Gastrocnemius medialis (tissue), 4 donors: ENCODE measurements around the gene TIAM2. TPM values are rescaled to one million over a fixed set of nuclear protein-coding genes. Genes with fewer than 3 reads are reported as not detected.

Source experiments
- ATAC-seq, 2 donors: fragments of 150-250 bp; one replicate each; pipeline ENCODE4 v1.9.1; 2016
- DNase-seq, 2 donors: peaks; one replicate each; pipeline ENCODE4 v3.0.0-alpha.2; 2019
- H3K27ac ChIP-seq, 4 donors: fragments of 200-600 bp; sonication (generic); 1 replicate in 1 of 4; 2 replicates in 3 of 4; pipeline ENCODE4 v1.5.1; 2016 to 2018; ENCODE audit warnings: mild to moderate bottlenecking in 2 of 4, moderate library complexity in 1 of 4
- H3K27me3 ChIP-seq, 3 donors: fragments of 200-600 bp; sonication (generic) in 2 of 3; 1 replicate in 1 of 3; 2 replicates in 2 of 3; pipeline versions ENCODE4 v1.5.1 to v1.6.0; 2016 to 2019; ENCODE audit warnings: mild to moderate bottlenecking in 1 of 3, moderate library complexity in 1 of 3
- H3K36me3 ChIP-seq, 2 donors: fragments of 200-600 bp; sonication (generic) in 1 of 2; one replicate each; pipeline ENCODE4 v1.5.1; 2017 to 2018
- H3K4me1 ChIP-seq, 2 donors: fragments of 200-600 bp; sonication (generic) in 1 of 2; one replicate each; pipeline ENCODE4 v1.5.1; 2016 to 2017; ENCODE audit warnings: mild to moderate bottlenecking in 2 of 2
- H3K4me3 ChIP-seq, 4 donors: fragments of 200-600 bp; sonication (generic) in 3 of 4; 1 replicate in 1 of 4; 2 replicates in 3 of 4; pipeline ENCODE4 v1.5.1; 2016 to 2019; ENCODE audit warnings: mild to moderate bottlenecking in 2 of 4
- H3K9me3 ChIP-seq, 3 donors: fragments of 200-600 bp; sonication (generic) in 2 of 3; 1 replicate in 1 of 3; 2 replicates in 2 of 3; pipeline ENCODE4 v1.5.1; 2016 to 2019
- POLR2A ChIP-seq, 2 donors: fragments of 450-650 bp; IDR thresholded peaks; one replicate each; pipeline ENCODE4 v1.6.1; 2017; ENCODE audit warnings: antibody characterized with exemption in 2 of 2, mild to moderate bottlenecking in 2 of 2, moderate library complexity in 2 of 2
- in situ Hi-C, 4 donors: fragments of 200-750 bp; cut with MboI; loops; one replicate each; pipeline versions ENCODE4 v1.15.0 to v1.8.0; 2017; ENCODE audit warnings: low sequenced_read_pairs in 4 of 4
- intact Hi-C: fragments of 100-400 bp; cut with DNase I; formaldehyde crosslinking; loops from one replicate; pipeline ENCODE4 v1.15.1; 2023; ENCODE audit warnings: low total_unique reads
- total RNA-seq, 4 donors: library from RNA; depleted of rRNA; stranded (reverse); fragments of >200 nt; gene quantifications; one replicate each; pipeline versions ENCODE4 v1.1.0 to v1.2.3, GENCODE V29; 2016
- TF ChIP-seq, protein P1 (sequence below), 5 experiments: fragments of 450-650 bp in 3 of 5; fragments of 200-600 bp in 2 of 5; sonication (generic) in 2 of 5; IDR thresholded peaks in 4 of 5; conservative IDR thresholded peaks in 1 of 5; 1 replicate in 4 of 5; 2 replicates in 1 of 5; pipeline ENCODE4 v1.5.1; 2016 to 2019; ENCODE audit warnings: antibody characterized with exemption in 5 of 5, mild to moderate bottlenecking in 3 of 5, moderate library complexity in 3 of 5

TIAM2 gene
- total RNA-seq, 4 donors from 2014 or later: 4.4 to 18.8 (median 13.6) TPM

DNA sequence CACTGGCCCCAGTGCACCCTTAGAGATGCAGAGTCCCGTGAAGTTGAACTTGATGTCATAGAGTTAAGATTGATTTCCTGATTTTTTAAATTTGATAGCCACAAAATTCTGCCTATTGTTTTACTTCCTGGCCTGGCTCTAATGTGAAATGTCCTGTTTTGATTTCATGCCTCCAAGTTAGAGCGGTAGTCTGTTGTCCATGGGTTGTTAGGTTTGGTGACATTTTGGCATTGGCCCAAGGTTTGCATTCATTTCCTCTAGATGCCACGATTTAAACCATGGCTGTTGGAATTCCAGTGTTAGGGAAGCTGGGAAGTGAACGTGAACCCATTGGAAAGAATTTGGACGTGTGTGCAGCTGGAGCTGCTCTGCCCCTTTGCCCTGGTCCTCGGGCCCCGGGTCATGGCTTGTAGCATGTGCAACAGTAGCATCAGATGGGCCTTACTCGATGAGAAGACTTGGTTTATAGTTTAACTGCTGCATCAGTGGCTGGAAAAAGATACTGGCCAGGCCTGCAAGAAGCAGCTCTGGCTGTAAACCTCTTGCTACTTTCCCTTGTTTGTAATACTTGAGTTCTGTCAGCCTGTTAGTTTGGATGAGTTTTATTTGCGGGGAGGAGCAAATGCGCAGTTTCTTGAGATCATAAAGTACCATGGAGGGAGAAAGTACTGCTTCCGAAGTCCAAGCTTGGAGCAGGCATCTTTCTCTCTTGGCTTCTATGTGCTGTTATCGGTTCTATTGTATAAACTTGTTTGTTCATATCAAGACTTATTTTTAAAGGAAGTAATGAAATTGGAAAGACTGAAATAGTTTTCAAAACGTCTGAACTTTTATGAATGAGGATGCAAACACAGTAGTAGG is 147.3 kb downstream of the TIAM2 start:
- in situ Hi-C loops (no loop called here), intact Hi-C loops (no loop called here)
- H3K36me3 ChIP-seq: no peaks in the 10 kb centered on the region
- TF ChIP-seq, protein P1, sequence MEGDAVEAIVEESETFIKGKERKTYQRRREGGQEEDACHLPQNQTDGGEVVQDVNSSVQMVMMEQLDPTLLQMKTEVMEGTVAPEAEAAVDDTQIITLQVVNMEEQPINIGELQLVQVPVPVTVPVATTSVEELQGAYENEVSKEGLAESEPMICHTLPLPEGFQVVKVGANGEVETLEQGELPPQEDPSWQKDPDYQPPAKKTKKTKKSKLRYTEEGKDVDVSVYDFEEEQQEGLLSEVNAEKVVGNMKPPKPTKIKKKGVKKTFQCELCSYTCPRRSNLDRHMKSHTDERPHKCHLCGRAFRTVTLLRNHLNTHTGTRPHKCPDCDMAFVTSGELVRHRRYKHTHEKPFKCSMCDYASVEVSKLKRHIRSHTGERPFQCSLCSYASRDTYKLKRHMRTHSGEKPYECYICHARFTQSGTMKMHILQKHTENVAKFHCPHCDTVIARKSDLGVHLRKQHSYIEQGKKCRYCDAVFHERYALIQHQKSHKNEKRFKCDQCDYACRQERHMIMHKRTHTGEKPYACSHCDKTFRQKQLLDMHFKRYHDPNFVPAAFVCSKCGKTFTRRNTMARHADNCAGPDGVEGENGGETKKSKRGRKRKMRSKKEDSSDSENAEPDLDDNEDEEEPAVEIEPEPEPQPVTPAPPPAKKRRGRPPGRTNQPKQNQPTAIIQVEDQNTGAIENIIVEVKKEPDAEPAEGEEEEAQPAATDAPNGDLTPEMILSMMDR (IDR thresholded peaks at IDR 0.05 in 4 of 5, conservative IDR thresholded peaks at IDR 0.05 in 1 of 5): no peak
- no peak for TF ChIP-seq POLR2A (IDR thresholded peaks at IDR 0.05)
- no peaks in the 10 kb centered on the region for H3K9me3 ChIP-seq
- H3K4me1 ChIP-seq: peaks cover 23 to 27% of the 10 kb centered on the region in 2 donors
- DNase-seq (no peak), ATAC-seq (peak in 1 of 2 donors; percentile 37)
- no peaks in the 10 kb centered on the region for H3K27me3 ChIP-seq
- H3K4me3 ChIP-seq: peak overlapping the region in 3 of 4 donors; percentile 21 to 52 (median 27)
- H3K27ac ChIP-seq: peak overlapping the region; percentile 20 to 46 (median 24)

DNA sequence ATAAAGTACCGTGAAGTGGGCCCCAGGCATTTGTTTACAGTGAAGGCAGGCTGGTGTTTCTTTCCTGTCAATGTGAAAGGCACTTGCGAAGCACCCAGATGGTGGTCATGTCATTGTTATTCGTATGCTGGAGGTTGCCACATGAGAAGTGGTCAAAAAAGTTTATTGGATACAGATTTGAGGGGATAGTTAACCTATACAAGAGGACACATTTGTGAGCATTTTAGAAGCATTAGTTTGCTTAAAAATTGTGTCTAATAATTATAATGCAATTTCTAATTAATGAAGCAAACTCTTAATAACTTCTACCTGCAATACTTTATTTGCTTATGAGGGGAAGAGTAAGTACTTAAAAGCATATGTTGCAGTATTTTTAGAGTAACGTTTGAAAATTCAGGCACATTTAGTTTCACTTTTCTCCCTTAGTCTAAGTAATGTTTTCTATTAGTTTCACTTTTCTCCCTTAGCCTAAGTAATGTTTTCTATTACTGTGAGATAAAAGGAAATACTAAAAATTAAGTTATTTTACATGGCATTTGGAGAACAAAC is 148.0 kb downstream of the TIAM2 start:
- Histone ChIP-seq H3K27ac (peak overlapping the region; percentile 20 to 46 (median 24)), H3K4me3 (peak overlapping the region; percentile 16 to 52 (median 24)), H3K9me3 (no peaks in the 10 kb centered on the region), H3K36me3 (no peaks in the 10 kb centered on the region), H3K27me3 (no peaks in the 10 kb centered on the region), H3K4me1 (peaks cover 23 to 27% of the 10 kb centered on the region in 2 donors)
- intact Hi-C loops (no loop called here), in situ Hi-C loops (no loop called here)
- DNase-seq (no peak), ATAC-seq (peak in 1 of 2 donors; percentile 62)
- TF ChIP-seq, protein P1 (IDR thresholded peaks at IDR 0.05 in 4 of 5, conservative IDR thresholded peaks at IDR 0.05 in 1 of 5): no peak
- no peak for TF ChIP-seq POLR2A (IDR thresholded peaks at IDR 0.05)

DNA sequence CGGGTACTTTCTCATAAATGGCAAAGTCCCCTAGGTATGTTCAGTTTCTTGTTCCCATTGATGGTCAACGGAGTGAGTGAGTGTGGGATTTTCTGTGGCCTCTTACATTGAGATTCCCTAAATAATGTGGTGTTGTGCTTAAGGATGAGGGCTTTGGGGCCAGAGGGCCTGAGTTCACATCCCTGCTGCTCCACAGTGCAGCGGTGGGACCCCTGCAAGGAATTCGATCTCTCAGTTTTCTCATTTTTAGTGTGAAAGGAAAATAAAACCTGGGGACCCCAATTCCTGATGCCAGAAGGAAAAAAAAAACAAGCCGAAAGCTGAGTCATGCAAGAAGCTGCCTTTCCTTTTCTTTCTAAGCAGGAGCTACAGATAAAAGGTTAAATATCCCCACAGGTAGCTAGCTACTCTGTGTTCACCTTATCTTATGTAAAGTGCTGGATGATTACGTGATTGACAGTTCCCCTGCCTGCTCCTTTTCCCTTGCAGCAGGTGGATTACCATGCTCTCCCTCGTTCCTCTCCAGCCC is 148.5 kb downstream of the TIAM2 start:
- in situ Hi-C loops: no loop called here
- peak overlapping the region; percentile 16 to 52 (median 24) for H3K4me3 ChIP-seq
- H3K36me3 ChIP-seq: no peaks in the 10 kb centered on the region
- H3K27me3 ChIP-seq: no peaks in the 10 kb centered on the region
- H3K27ac ChIP-seq: peak overlapping the region in 3 of 4 donors; percentile 24 to 46 (median 25)
- TF ChIP-seq POLR2A (IDR thresholded peaks at IDR 0.05): no peak
- TF ChIP-seq, protein P1 (IDR thresholded peaks at IDR 0.05 in 4 of 5, conservative IDR thresholded peaks at IDR 0.05 in 1 of 5): no peak
- DNase-seq (no peak), ATAC-seq (peak in 1 of 2 donors; percentile 30)
- intact Hi-C loops: no loop called here
- H3K4me1 ChIP-seq: peaks cover 23 to 27% of the 10 kb centered on the region in 2 donors
- H3K9me3 ChIP-seq: no peaks in the 10 kb centered on the region

DNA sequence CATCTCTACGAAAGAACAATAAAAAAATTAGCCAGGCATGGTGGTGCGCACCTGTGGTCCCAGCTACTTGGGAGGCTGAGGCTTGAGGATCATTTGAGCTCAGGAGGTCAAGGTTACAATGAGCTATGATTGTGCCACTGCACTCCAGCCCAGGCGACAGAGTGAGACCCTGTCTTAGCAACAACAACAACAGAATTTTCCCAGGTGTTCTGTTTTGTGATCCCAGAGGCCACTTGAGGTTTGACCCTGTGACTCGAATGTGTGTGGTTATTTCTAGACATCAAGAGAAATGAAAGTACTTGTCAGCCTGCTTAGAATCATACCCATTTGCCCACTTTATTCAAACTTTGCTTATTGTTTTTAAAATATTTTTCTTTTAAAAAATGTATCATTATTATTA is 151.1 kb downstream of the TIAM2 start:
- no peak for DNase-seq
- no peak for ATAC-seq
- no peaks in the 10 kb centered on the region for H3K36me3 ChIP-seq
- no peaks in the 10 kb centered on the region for H3K9me3 ChIP-seq
- H3K4me1 ChIP-seq: peaks cover 22 to 23% of the 10 kb centered on the region in 2 donors
- TF ChIP-seq POLR2A (IDR thresholded peaks at IDR 0.05): no peak
- TF ChIP-seq, protein P1 (IDR thresholded peaks at IDR 0.05 in 4 of 5, conservative IDR thresholded peaks at IDR 0.05 in 1 of 5): no peak
- in situ Hi-C loops: no loop called here
- H3K4me3 ChIP-seq: no peak overlapping the region
- no peaks in the 10 kb centered on the region for H3K27me3 ChIP-seq
- intact Hi-C loops: no loop called here
- no peak overlapping the region for H3K27ac ChIP-seq
